ENCODE results near the gene RDH13.

The RDH13 gene

DNA sequence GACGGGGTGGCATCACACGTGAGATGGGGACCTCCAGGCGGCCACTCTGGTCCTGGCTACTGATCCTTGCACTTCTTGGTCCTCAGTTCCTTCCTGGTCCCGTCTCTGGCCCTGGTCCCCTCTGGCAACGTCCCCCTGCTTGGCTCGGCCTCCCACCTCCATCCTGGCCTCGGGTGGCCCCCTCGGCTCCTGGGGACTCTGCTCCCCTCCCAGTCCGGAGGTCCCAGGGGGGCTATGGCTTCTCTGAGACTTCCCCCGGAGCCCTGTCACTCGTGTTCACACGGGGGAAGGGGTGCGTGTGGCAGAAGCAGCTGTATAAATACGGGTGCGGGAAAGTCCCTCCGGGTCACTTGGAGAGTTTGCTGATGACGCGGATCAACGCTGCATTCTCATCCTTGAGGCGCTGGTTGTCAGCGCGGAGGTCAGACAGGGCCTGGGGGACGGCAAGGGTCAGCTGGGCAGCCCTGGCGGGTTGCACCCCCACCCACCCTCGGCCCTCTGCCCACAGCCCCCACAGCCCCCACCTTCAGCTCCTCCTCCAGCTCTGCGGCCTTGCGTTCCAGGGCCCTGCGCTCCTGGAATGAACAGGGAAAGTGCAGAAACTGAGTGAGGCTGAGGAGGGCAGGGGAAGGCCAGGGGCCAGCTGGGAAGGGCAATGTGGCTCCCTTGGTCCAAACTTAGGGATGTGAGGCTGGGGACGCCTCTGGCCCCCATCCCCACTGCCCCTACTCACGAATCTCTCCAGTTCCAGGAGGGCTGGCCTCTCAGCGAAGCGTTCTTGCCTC, 28.4 kb upstream of the RDH13 start:
- DNase-seq, result no peak

GRCh38 chr19:55090564-55090963, 27.6 kb upstream of the RDH13 start:
- no peak for DNase-seq

- no peak for DNase-seq
These were observed 26.5 kb upstream of the RDH13 start for GRCh38 chr19:55089342-55089944.

DNA sequence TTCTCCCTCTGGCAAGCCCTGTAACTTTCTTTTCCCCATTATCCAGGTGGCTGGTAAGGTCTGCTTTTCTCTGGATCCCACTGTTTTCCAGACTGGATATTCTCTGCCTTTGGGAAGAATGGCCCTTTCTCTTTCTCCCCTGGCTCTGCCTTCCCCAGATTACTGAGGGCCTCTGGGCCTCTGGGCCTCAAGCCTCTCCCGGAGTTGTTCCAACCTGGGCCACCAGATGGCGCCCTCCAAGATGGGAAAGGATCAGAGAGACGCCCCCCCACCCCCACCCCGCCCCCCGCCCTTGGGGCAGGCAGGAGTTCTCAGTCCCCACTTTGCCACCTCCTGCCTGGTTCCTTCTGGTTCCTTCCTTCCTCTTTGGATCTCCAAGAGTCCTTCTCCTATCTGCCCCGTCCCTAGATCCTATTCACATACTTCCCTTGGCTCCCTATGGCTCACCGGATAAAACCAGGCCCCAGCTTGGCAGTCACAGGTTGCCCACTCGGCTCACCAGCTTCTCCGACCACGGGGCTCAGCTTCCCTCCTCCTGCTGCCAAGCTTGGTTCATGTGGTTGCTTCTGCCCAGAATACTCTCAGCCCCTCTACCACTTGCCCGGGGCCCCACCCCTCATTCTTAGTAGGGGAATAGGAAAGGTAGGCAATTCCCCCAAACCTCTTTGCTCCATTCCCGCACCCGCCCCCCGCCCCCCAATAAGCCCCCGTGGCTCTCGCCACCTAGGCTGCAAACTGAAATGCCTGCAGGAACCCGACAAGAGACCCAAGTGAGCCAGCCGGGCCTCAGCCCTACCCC, 25.8 kb upstream of the RDH13 start:
- peak; percentile 59 for DNase-seq

DNA sequence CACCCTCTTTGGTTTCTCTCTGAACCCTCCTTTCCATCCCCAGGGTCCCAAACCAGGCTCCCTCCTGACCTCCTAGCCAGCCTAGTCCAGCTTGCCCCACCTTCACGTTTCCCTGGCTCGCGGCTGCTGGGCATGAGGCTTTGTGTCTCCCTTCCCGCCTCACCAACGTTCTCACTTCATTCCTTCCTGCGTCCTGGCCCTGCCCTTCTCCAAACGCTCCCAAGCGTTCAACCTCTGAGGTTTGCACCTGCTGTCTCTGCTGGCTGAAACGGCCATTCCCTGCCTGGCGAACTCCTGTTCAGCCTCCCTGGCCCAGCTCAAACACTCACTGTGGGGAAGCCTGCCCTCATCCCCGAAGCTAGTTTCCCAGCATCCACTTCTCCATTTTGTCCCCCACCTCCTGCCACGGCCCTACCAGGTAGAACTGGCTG, 25.1 kb upstream of the RDH13 start:
- DNase-seq, result no peak

- DNase-seq, result no peak
These were observed 24.6 kb upstream of the RDH13 start for GRCh38 chr19:55087542-55087901.

DNA sequence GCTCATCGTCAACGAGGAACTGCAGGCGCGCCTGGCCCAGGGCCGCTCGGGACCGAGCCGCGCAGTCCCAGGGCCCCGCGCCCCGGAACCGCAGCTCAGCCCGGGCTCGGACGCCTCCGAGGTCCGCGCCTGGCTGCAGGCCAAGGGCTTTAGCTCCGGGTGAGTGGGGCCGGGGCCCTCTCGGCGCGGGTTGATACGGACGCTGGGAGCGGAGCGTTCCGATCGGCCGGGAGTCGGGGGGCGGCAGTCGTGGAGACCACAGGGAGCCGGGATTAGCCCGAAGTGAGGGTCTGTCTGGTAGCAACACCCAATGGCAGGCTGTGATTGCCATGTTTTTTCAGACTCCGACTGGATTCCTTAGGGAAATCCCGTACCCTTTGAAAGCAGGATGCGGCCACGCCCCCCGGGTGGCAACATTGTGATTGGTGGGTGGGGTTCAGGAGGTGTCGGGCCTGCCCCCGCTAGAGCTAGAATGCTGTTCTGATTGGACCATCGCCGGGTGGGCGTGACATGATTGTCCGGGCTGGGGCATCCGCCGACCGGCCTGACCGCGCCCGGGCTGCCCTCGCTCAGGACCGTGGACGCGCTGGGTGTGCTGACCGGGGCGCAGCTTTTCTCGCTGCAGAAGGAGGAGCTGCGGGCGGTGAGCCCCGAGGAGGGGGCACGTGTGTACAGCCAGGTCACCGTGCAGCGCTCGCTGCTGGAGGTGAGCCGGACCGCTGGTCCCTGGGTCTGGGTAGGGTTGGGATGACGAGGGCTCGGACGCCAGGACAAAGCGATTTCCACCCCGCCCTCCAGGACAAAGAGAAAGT, 24.0 kb upstream of the RDH13 start:
- DNase-seq, result peak; percentile 84

GRCh38 chr19:55085923-55086715, 23.2 kb upstream of the RDH13 start:
- DNase-seq, result no peak

DNA sequence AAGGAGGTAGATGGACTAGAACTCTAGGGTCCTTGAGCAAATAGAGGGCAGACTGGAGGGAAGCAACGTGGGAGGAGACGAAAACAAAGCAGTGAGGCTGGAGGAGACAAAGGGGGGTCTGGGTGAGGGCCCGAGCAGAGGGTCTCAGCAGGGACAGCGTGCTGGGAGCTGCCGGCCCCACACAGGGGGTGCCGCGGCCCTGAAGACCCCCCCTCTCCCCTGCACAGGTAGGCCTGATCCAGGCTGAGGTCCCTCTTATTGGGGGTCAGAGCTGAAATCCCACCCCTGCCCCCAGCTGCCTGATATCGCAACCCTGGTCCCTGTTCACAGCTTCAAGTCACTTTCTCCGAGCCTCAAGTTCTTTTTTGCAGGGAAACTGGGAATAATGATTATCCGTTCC, 21.5 kb upstream of the RDH13 start:
- DNase-seq, result no peak

GRCh38 chr19:55083004-55083850, 20.3 kb upstream of the RDH13 start:
- no peak for DNase-seq

- DNase-seq, result peak; percentile 36
These were observed 19.3 kb upstream of the RDH13 start for GRCh38 chr19:55082020-55082851.

- DNase-seq, result no peak
These were observed 18.7 kb upstream of the RDH13 start for GRCh38 chr19:55081770-55082019.

DNA sequence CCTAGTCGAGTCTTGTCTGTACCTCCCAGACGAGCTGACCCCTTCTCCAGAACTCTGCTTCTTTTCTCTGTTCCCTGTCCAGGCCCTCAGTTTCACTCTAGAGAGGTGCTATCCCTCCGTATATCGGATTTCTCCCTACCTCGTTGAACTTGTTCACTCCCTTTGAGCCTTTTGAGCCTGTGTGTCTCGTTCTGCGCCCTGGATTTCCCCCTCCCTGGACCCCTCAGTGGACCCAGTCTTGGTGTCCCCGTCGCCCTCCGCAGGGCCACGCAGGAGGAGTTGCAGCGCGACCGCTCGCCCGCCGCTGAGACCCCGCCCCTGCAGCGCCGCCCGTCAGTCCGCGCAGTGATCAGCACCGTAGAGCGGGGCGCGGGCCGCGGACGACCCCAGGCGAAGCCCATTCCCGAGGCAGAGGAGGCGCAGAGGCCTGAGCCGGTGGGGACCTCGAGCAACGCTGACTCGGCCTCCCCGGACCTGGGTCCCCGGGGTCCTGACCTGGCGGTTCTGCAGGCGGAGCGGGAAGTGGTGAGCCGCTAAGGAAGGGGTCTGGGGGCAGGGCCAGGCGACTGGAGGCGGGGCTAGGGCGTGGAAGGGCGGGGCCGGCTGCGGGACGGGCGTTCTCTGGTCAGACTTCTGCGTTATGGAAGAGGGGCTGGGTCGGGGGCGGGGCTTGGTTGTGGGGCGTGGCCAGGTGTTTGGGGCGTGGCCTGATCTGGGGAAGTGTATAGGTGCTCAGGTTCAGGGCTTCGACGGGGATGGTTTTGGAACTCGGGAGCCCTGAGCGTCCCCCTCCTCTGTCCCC, 18.2 kb upstream of the RDH13 start:
- peak; percentile 45 for DNase-seq

GRCh38 chr19:55080121-55080967, 17.4 kb upstream of the RDH13 start:
- peak; percentile 54 for DNase-seq

GRCh38 chr19:55079400-55080038, 16.6 kb upstream of the RDH13 start:
- no peak for DNase-seq

- DNase-seq, result no peak
These were observed 16.0 kb upstream of the RDH13 start for GRCh38 chr19:55078996-55079395.

- no peak for DNase-seq
These were observed 14.2 kb upstream of the RDH13 start for GRCh38 chr19:55077106-55077505.

DNA sequence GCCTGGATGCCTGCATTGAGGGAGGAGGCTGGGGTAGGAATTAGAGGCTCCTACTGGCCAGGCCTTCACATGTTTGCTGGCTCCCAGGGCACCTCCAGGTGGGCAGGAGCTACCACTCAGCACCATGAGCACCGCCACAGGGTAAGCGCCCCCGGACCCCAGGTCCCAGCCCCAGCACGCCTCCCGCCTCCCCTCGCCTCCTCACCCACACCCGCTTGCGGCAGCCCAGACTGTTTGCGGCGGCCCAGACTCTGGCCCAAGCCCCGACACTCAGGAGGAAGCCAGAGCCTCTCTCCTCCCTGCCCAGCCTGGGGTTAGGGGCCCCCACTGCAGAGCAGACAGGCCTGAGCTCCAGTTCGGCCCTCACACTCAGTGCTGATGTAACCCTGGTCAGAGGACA, 13.4 kb upstream of the RDH13 start:
- DNase-seq, result no peak
